Stimulated activated CD4-positive, alpha-beta T cell treated with anti-CD3 and anti-CD28 coated beads, TNF-alpha, amount 100 ng/mL, for 1 hour (primary cell): Measurements from ENCODE around the gene ANKRD27.

Experiments
- DNase-seq, 3 donors: peaks; one replicate each; pipeline ENCODE4 v3.0.0-alpha.2; 2020; ENCODE audit warnings: low read depth in 3 of 3, low spot score in 1 of 3

The ANKRD27 gene

GRCh38 chr19:32563761-32564160 is 111.2 kb downstream of the ANKRD27 start:
- no peak for DNase-seq

DNA sequence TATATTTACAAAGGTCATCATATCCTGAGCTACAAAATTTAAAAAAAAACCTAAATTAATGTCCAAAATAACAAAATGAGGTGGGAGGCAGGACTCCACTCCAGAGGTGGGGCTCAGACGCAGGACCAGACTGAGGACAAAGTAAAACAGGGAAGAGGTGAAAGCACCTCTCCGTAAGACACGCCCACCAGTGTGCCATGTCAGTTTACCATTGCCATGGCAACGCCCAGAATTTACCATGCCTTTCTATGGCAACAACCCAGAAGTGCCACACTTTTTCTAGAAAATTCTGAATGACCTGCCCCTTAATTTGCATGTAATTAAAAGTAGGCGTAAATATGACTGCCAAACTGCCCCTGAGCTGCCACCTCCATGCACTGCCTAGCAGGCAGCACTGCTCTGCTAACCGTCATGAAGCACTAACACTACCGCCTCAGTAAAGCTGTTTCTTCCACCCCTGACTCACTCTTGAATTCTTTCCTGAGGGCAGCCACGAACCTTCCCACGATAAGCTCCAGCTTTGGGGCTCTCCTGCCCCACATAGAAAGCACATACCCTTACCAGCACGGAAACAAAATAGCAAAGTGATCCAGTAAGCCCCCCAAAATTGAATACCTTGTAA is 116.3 kb downstream of the ANKRD27 start:
- DNase-seq = no peak

DNA sequence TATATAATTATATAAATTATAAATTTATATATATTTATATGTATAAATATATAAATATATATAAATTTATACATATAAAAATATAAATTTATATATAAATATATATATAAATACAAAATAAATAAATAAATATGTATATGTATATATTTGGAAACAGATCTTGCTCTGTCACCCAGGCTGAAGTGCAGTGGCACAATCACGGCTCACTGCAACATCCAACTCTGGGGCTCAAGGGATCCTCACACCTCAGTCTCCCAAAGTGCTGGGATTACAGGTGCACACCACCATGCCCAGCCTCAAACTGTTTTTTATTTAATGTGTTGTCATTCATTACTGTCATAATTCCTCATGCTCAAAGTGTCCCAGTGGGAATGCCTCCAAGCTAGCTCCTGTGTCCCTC is 119.2 kb downstream of the ANKRD27 start:
- DNase-seq = no peak

DNA sequence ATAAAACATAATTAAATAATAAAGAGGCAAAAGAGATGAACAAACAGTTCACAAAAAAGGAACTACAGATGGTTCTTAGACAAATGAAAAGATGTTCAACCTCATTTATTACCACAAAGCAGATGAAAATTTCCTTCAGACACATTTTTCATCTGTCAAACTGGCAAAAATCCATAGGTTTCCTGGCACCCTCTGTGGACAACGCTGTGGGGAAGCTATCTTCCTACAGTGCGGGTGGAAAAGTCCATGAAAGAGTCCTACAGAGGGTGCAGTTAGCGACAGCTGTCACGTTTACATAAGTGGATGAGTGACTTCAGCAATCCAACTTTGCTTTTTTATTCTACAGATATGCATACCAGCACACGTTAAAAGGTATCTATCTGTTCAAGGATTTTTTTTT is 124.3 kb downstream of the ANKRD27 start:
- no peak for DNase-seq
